NCI-H146 treated with DMSO at 0.1 percent for 48 hours (cell line): ENCODE measurements around the gene PDF.
"Not testable (repeated sequence)": the region's sequence is repeated elsewhere in the genome, so short reads cannot be mapped to it uniquely, and the experiment has no call there.

ENCODE experiments used
- DNase-seq: peaks from one replicate; lab custom pipeline; 2025; ENCODE audit not compliant: unreplicated experiment; lab: John Stamatoyannopoulos, UW

Gene PDF, protein sequence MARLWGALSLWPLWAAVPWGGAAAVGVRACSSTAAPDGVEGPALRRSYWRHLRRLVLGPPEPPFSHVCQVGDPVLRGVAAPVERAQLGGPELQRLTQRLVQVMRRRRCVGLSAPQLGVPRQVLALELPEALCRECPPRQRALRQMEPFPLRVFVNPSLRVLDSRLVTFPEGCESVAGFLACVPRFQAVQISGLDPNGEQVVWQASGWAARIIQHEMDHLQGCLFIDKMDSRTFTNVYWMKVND

GRCh38 chr16:69330286-69331109 lies at the start of gene PDF:
Gene PDF, minus strand, starts transcription at chr16:69330588. Its CDS starts 18 bp downstream, at chr16:69330570.
- DNase-seq = peak; percentile 56

- no peak for DNase-seq
These were observed 48.4 kb upstream of the PDF start for GRCh38 chr16:69378760-69379159.

- no peak for DNase-seq
These were observed 47.6 kb upstream of the PDF start for GRCh38 chr16:69378036-69378435.

- no peak for DNase-seq
These were observed 46.1 kb upstream of the PDF start for GRCh38 chr16:69376393-69377059.

- DNase-seq = no peak
These were observed 42.6 kb upstream of the PDF start for GRCh38 chr16:69373019-69373418.

- no peak for DNase-seq
These were observed 41.2 kb upstream of the PDF start for GRCh38 chr16:69371564-69371963.

DNA sequence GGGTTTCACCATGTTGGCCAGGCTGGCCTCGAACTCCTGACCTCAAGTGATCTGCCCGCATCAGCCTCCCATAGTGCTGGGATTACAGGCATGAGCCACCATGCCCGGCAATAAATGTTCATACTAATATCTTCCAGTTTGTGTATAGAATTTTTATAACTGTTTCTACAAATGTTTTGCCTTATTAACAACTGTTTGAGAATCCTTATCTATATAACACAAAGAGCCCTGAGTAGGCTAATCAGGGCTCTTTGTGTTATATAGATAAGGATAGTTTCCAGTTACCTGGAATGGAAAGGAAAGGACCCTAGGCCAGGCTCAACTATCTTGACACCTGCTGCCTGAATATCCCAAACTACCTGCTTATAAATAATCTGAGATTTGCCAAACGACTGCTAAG lies 38.5 kb upstream of the PDF start:
- DNase-seq = peak; percentile 26

GRCh38 chr16:69367980-69368379 lies 37.6 kb upstream of the PDF start:
- DNase-seq = no peak

- DNase-seq = no peak
These were observed 36.0 kb upstream of the PDF start for GRCh38 chr16:69366431-69366830.

DNA sequence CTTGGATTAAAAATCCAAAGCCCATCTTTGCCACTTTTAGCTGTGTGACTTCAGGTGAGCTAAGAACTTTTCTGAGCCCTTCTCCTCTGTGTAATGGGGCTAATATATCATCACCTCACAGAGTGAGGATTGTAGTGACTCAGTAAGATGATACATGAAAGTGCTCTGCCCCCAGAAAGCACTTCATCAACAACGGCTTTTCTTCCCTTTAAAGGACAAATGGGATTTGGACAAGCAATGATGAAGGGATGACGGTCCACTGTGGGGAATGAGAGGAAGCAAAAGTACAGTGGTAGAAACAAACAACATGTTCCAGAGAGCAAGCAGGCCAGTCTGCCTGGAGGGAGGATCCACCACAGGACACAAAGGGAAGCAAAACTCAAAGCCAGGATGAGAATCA lies 35.5 kb upstream of the PDF start:
- DNase-seq = no peak

GRCh38 chr16:69364088-69364487 lies 33.7 kb upstream of the PDF start:
- no peak for DNase-seq

DNA sequence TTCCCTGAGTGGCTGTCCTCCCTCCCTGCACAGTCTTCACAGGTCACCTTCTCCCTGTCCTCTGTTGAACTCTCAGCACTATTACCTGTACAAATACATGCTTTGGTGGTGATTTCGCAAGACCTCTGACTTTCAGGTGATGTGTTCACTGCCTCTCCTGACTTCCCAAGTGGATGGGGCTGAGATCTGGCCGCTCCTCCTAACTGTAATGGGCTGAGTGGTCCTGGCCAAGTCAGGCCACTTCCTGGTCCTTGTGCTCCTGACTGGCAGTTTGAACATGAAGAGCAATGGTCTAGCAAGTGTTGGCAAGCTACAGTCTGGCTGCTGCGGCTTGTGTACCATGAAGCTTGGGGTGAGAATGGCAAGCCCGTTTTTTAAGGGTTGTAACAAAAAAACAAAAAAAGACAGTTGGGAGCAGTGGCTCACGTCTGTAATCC lies 32.9 kb upstream of the PDF start:
- no peak for DNase-seq

DNA sequence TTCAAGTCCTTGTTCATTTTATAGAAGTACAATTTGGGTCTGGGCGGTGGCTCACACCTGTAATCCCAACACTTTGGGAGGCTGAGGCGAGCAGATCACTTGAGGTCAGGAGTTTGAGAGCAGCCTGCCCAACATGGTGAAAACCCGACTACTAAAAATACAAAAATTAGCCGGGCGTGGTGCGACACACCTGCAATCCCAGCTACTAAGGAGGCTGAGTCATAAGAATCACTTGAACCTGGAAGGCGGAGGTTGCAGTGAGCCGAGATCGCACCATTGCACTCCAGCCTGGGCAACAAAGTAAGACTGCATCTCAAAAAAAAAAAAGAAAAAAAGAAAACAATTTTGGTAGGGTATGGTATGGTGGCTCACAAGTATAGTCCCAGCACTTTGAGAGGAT lies 29.7 kb upstream of the PDF start:
- not testable (repeated sequence) for DNase-seq

DNA sequence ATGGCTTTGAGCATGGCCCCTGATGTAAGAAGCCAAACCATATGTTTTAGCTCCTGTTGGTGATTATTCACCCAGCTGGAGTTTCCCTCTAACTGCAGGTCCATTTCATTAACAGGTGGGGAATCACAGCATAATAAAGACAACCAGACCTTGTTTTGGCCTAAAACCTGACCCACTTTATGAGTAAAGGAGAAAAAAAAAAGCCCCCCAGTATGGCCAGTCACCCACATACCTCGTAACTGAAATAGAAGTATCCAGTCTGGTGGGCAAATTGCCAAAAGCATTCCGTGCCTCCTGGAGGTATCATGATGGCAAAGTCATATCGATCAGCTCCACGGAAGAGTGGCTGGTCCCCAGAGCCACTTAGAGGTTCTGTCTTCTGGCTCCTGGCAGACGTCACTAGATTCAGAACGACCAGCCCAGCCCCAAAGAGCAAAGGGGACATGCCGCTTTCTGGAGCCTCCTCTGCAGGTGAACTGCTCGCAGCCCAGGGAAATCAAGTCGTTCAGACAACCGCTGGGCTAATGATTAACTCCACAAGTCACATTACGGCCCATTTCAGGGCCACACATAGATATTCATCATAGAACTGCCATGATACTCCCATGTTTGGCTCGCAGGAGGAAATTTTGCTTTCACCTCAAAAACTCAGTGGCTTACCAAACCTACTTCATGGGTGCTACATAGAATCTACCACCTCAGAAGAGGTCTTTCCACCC lies 21.1 kb upstream of the PDF start, which contains the start of gene TMED6:
TMED6 (minus strand) TSS at position 478 of the 719 bp plus-strand sequence; CDS start at position 445, 33 bp downstream.
- no peak for DNase-seq

- DNase-seq = no peak
These were observed 20.2 kb upstream of the PDF start for GRCh38 chr16:69350536-69351133.

- no peak for DNase-seq
These were observed 19.1 kb upstream of the PDF start for GRCh38 chr16:69349536-69349935.

DNA sequence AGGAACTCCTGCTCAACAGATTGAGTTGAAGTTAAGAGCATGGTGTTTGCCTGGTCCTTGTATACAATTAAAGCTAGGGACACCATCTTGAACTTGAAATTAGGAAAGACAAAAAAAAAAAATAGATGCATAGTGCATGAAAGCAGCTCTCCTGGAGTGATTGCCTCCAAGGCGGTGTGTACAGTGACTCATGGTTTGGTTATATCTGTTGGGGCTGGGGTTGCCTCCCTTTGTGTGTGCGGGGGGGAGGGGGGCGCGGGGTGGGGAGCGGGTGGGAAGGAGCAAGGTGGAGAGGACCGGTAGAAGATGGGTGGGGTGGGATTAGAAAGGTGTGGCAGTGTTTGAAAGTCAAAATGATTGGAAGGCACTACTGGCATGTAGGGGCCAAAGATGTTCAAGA lies 17.8 kb upstream of the PDF start:
- no peak for DNase-seq

DNA sequence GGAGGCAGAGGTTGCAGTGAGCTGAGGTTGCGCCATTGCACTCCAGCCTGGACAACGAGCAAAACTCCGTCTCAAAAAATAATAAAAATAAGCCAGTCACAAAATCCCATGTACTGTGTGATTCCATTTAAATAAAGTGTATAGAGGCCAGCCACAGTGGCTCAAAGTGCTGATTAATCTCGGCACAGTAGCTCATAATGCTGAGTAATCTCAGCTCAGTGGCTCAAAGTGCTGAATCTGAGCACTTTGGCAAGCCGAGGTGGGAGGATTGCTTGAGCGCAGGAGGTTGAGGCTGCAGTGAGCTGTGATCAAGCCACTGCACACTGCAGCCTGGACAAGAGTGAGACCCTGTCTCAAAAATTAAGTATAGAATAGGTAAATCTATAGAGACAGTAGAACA lies 16.3 kb upstream of the PDF start:
- no peak for DNase-seq

DNA sequence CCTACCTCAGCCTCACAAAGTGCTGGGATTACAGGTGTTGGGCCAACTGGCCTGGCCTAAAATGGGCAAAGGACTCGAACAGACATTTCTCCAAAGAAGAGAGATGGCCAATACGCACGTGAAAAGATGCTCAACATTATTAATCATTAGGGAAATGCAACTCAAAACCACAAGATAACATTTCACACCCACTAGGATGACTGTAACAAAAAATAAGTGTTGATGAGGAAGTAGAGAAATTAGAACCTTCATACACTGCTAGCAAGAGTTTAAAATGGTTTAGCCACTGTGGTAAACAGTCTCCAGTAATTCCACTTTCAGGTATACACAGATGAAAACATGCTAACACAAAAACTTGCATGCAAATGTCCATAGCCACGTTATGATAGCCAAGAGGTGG lies 15.5 kb upstream of the PDF start:
- no peak for DNase-seq

GRCh38 chr16:69344171-69344570 lies 13.8 kb upstream of the PDF start:
- no peak for DNase-seq
